Sciatic nerve (tissue), 2 donors: ENCODE data around the gene KCNE3. TPM values are rescaled to one million over a fixed set of nuclear protein-coding genes. Genes with fewer than 3 reads are reported as not detected.
"Not testable (repeated sequence)": the region's sequence is repeated elsewhere in the genome, so short reads cannot be mapped to it uniquely, and the experiment has no call there.

Experiments
- ATAC-seq: fragments of 200-7000 bp; cut with Tn5 transposase; one replicate; pipeline ENCODE4 v1.9.1; 2020; ENCODE audit warnings: mild to moderate bottlenecking, moderate library complexity
- DNase-seq: peaks from one replicate; pipeline ENCODE4 v3.0.0-alpha.2; 2020; ENCODE audit warnings: low spot score
- intact Hi-C: fragments of 100-400 bp; cut with DNase I; formaldehyde crosslinking; loops from one replicate; pipeline ENCODE4 v1.14.2; 2022
- total RNA-seq: library from RNA; stranded (reverse); fragmentation: NEBNext Ultra II Directional; extraction: Animal tissue kit (Norgen Biotek cat#: 25700); gene quantifications from one replicate; pipeline ENCODE4 v1.2.1, GENCODE V29; 2021
- donor health status: DM: no; HTN: no; CAD: no.
- donor health status: DM: no; HTN: no; CAD: no.

The KCNE3 gene
- total RNA-seq, 1 donor from 2014 or later = 9.0 TPM

- intact Hi-C loops = loop anchor here (10.0 kb wide), 1 partner anchor 195 kb away; no protein-coding TSS in a partner anchor
- ATAC-seq (peak; percentile 89), DNase-seq (no peak)
These were observed 17.9 kb downstream of the KCNE3 start for GRCh38 chr11:74449369-74449931.

DNA sequence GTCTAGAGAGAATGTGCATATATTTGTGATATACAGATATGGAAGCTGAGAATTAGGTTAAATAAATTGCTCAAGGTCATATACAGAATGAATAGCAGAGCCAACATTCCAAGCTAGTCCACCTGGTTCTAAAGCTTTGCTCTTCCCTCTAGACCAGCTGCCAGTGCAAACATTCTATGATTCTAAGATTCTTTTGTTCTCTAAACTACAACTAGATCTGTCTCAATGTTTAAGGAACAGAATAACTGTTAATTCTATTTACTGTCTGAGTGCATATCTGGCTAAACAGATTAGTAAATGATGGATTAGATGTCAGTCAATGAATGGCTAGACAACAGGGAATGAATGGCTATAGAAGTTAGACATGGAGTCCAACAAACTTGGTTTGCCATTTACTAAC lies 19.6 kb downstream of the KCNE3 start:
- ATAC-seq = no peak
- no peak for DNase-seq
- intact Hi-C loops = loop anchor here (10.0 kb wide), 1 partner anchor 193 kb away; no protein-coding TSS in a partner anchor

GRCh38 chr11:74446532-74446938 lies 20.8 kb downstream of the KCNE3 start:
- DNase-seq = no peak
- intact Hi-C loops = loop anchor here (10.0 kb wide), 1 partner anchor 192 kb away; no protein-coding TSS in a partner anchor
- ATAC-seq = no peak

DNA sequence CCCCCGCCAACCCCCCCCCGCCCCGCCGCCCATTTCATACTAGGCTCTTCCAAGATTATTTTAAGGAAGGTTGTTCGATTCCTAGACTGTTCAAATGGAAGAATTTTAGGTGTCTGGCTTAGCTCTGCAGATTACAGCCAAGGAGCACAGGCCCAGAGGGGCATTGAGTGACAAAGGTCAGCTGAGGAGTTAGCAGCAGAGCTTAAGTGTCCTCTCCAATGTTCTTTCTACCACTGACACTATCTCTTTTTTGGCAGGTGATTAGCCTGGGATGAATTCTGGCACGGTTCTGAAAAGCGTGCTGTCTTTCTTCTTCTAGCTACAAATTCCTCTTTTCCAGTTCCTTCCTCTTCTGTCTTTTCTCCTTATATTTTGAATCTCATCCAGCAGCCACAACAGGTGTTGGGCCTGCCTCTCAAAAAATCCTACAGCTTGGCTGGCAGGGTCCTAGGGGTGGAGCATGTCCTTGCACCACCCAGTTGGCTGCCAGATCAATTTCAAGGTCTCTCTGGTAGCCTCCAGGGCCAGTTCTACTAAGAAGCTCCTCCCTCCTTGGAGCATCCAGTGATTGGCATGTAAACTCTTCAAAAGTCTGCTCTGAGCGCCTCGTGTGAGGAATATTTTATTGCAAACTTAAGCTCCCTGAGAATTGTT lies 23.0 kb downstream of the KCNE3 start:
- ATAC-seq = no peak
- DNase-seq = no peak
- intact Hi-C loops = loop anchor here (10.0 kb wide), 1 partner anchor 189 kb away; no protein-coding TSS in a partner anchor

GRCh38 chr11:74443071-74443864 lies 24.1 kb downstream of the KCNE3 start:
- DNase-seq (no peak), ATAC-seq (no peak)
- intact Hi-C loops = loop anchor here (10.0 kb wide), 1 partner anchor 188 kb away; no protein-coding TSS in a partner anchor

GRCh38 chr11:74442636-74443035 lies 24.7 kb downstream of the KCNE3 start:
- DNase-seq (no peak), ATAC-seq (no peak)
- intact Hi-C loops = loop anchor here (10.0 kb wide), 1 partner anchor 188 kb away; no protein-coding TSS in a partner anchor

DNA sequence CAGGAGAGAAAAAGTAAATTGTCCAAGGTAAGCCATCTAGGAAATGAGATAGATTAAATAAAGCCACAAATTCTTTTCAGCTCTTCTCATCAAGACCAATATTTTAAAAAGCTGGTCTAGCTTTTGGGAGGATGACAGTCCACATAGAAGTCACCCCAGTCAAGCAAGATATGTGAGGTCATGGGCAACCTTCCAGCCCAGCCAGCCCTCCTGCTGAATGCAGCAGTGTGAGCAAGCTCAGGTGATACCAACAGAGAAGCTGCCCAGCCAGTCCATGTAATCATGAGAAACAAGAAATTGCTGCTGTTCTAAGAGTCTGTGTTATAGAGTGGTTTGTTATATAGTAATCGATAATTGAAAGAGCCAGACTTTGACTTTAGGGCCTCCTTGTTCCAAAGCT lies 28.7 kb downstream of the KCNE3 start:
- ATAC-seq = no peak
- intact Hi-C loops = loop anchor here (5.0 kb wide), 1 partner anchor 956 kb away; no protein-coding TSS in a partner anchor

GRCh38 chr11:74437441-74438042 lies 29.8 kb downstream of the KCNE3 start:
- ATAC-seq (no peak), DNase-seq (no peak)
- intact Hi-C loops = loop anchor here (5.0 kb wide), 1 partner anchor 955 kb away; no protein-coding TSS in a partner anchor

More for the DNA sequence above, 28.7 kb downstream of the KCNE3 start:
- no peak for DNase-seq

GRCh38 chr11:74434528-74434927 lies 32.8 kb downstream of the KCNE3 start:
- intact Hi-C loops = no loop called here
- no peak for DNase-seq
- no peak for ATAC-seq

- intact Hi-C loops = no loop called here
- ATAC-seq = no peak
- no peak for DNase-seq
These were observed 38.1 kb downstream of the KCNE3 start for GRCh38 chr11:74429205-74429604.

DNA sequence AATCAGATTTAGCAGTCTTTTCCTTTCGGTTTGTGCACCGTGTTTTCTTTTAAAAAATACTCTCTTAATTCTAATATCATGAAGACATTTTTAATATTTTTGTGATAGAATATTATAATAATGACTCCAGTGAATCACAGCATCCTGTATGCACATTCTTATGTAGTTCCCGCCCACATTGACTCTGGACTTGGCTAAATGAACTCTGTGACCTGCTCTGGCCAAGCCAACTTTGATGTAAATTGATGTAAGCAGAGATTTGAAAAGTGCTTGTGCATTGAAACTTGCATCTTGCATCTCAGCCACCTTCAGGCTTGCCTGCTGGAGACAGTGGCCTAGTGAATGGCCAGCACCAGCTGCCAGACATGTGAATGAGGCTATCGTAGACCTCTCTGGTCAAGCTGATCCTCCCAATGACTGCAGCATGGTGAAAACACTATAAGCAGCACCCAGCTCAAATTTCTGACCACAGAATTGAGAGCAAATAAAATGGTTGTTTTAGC lies 39.9 kb downstream of the KCNE3 start:
- intact Hi-C loops = no loop called here
- ATAC-seq (no peak), DNase-seq (no peak)

GRCh38 chr11:74425100-74425499 lies 42.2 kb downstream of the KCNE3 start:
- intact Hi-C loops = no loop called here
- ATAC-seq (no peak), DNase-seq (no peak)

DNA sequence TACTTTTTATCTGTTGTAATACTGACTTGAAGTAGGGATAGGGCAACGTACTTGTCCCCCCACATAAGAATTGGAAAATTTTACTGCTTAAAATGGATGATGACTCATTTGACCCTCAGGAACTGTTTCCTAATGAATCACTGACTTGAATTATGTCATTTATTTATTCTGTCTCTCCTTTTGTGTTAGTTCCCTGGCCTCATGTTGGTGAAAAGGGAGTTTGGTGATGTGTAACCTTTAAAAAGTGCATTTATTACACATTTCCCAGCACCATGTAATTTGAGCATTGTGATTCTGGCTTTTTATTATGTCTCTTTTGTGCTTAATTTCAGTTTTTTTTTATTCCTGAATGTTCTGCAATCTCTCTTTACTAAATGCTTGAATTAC lies 48.8 kb downstream of the KCNE3 start:
- peak; percentile 66 for ATAC-seq
- intact Hi-C loops = no loop called here
- DNase-seq = no peak

- no peak for DNase-seq
- ATAC-seq = peak; percentile 39
- intact Hi-C loops = no loop called here
These were observed 49.4 kb downstream of the KCNE3 start for GRCh38 chr11:74417860-74418508.

GRCh38 chr11:74417379-74417804 lies 50.0 kb downstream of the KCNE3 start:
- ATAC-seq (no peak), DNase-seq (no peak)
- intact Hi-C loops = no loop called here

DNA sequence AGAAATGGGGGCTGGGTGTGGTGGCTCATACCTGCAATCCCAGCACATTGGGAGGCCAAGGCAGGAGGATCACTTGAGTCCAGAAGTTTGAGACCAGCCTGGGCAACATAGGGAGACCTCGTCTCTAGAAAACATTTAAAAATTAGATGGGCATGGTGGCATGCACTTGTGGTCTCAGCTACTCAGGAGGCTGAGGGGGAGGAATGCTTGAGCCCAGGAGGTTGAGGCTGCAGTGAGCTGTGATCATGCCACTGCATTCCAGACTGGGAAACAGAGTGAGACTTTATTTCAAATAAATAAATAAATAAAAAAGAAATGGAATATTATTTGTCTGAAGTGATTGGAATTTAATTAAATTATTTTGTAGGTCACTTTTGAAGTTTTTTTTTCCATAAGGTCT lies 50.4 kb downstream of the KCNE3 start:
- DNase-seq, ATAC-seq, intact Hi-C loops: not testable (repeated sequence)

GRCh38 chr11:74412733-74413359 lies 54.5 kb downstream of the KCNE3 start:
- no peak for ATAC-seq
- DNase-seq = no peak
- intact Hi-C loops = no loop called here

DNA sequence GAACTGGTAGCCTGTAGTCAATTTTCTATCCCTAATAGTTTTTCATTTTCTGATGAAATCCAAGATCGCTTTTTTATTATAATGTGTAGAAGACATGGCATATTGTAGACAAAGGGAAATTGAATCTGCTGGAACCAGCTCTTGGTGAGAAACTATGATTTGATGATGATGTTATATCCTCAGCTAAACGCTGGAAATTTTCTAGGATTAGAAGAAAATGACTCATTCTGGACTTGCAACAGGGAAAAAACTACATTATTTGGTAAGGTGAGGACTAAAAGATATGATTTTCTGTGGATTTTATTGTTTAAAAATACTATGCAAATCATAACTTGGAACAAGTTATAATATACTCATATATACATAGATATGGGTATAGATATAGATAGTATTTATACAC lies 55.0 kb downstream of the KCNE3 start:
- intact Hi-C loops = no loop called here
- DNase-seq (no peak), ATAC-seq (no peak)
